ENCODE data around the gene PIK3C3.
A peak's percentile ranks its signal among the peaks of the same experiment; 100 is the strongest.

Gene PIK3C3

GRCh38 chr18:41954827-41955613 lies at the start of gene PIK3C3 (continued):
- TF ChIP-seq ZNF704 (tag by site-specific recombination; IDR thresholded peaks at IDR 0.05): no peak
- TF ChIP-seq SALL2 (tag by site-specific recombination; IDR thresholded peaks at IDR 0.05; ENCODE audit: borderline replicate concordance): no peak
- no peak for TF ChIP-seq PRDM6 (tag by site-specific recombination; IDR thresholded peaks at IDR 0.05)
- TF ChIP-seq ZBTB21 (tag by site-specific recombination; IDR thresholded peaks at IDR 0.05): no peak
- TF ChIP-seq ZBTB11 (tag by site-specific recombination; conservative IDR thresholded peaks at IDR 0.05; ENCODE audit: low read depth): peak; percentile 81
- no peak for TF ChIP-seq ZNF112 (tag by site-specific recombination; IDR thresholded peaks at IDR 0.05)
- no peak for TF ChIP-seq ZNF211 (tag by site-specific recombination; IDR thresholded peaks at IDR 0.05; ENCODE audit: low read depth)
- no peak for TF ChIP-seq ZNF221 (tag by site-specific recombination; IDR thresholded peaks at IDR 0.05; ENCODE audit: borderline replicate concordance)
- peak; percentile 41; the same call in 1 of the 2 replicates for TF ChIP-seq KLF9 (tag by site-specific recombination; IDR thresholded peaks at IDR 0.05; ENCODE audit: low read depth)
- TF ChIP-seq ZFHX2 (tag by site-specific recombination; conservative IDR thresholded peaks at IDR 0.05): peak; percentile 74
- no peak for TF ChIP-seq ZNF488 (tag by site-specific recombination; IDR thresholded peaks at IDR 0.05)
- no peak for TF ChIP-seq GLI2 (tag by site-specific recombination; IDR thresholded peaks at IDR 0.05; ENCODE audit: borderline replicate concordance, low read depth)
- TF ChIP-seq, protein P1, sequence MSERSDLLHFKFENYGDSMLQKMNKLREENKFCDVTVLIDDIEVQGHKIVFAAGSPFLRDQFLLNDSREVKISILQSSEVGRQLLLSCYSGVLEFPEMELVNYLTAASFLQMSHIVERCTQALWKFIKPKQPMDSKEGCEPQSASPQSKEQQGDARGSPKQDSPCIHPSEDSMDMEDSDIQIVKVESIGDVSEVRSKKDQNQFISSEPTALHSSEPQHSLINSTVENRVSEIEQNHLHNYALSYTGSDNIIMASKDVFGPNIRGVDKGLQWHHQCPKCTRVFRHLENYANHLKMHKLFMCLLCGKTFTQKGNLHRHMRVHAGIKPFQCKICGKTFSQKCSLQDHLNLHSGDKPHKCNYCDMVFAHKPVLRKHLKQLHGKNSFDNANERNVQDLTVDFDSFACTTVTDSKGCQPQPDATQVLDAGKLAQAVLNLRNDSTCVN (tag by site-specific recombination; optimal IDR thresholded peaks at IDR 0.05): no peak
- peak; percentile 53; the same call in 1 of the 2 replicates for TF ChIP-seq PATZ1 (tag by site-specific recombination; IDR thresholded peaks at IDR 0.05)
- no peak for TF ChIP-seq ZNF311 (tag by site-specific recombination; IDR thresholded peaks at IDR 0.05; ENCODE audit: borderline replicate concordance)
- TF ChIP-seq ZNF19 (tag by site-specific recombination; IDR thresholded peaks at IDR 0.05; ENCODE audit: low read depth): no peak
- TF ChIP-seq CTCF (tag by site-specific recombination; IDR thresholded peaks at IDR 0.05): peak; percentile 29
- TF ChIP-seq ZNF530 (tag by site-specific recombination; IDR thresholded peaks at IDR 0.05; ENCODE audit: low read depth): no peak
- TF ChIP-seq ZNF16 (tag by site-specific recombination; IDR thresholded peaks at IDR 0.05; ENCODE audit: low read depth): no peak
- TF ChIP-seq ZNF560 (tag by site-specific recombination; IDR thresholded peaks at IDR 0.05; ENCODE audit: borderline replicate concordance): no peak
- TF ChIP-seq ZNF302 (tag by site-specific recombination; IDR thresholded peaks at IDR 0.05; ENCODE audit: low read depth): no peak
- TF ChIP-seq ZNF362 (tag by site-specific recombination; IDR thresholded peaks at IDR 0.05): peak; percentile 76
- TF ChIP-seq ZNF558 (tag by site-specific recombination; IDR thresholded peaks at IDR 0.05): no peak
- no peak for TF ChIP-seq PRDM1 (tag by site-specific recombination; IDR thresholded peaks at IDR 0.05)
- TF ChIP-seq ZNF777 (tag by site-specific recombination; IDR thresholded peaks at IDR 0.05; ENCODE audit: borderline replicate concordance): no peak
